HG02623 (cell line): ENCODE results near the gene PXMP4.

Experiments used
- ATAC-seq: cut with Tn5 transposase; IDR thresholded peaks from one replicate; pipeline ENCODE4 v1.9.1; 2021; ENCODE audit warnings: moderate library complexity; ENCODE audit not compliant: unreplicated experiment

Gene PXMP4

DNA sequence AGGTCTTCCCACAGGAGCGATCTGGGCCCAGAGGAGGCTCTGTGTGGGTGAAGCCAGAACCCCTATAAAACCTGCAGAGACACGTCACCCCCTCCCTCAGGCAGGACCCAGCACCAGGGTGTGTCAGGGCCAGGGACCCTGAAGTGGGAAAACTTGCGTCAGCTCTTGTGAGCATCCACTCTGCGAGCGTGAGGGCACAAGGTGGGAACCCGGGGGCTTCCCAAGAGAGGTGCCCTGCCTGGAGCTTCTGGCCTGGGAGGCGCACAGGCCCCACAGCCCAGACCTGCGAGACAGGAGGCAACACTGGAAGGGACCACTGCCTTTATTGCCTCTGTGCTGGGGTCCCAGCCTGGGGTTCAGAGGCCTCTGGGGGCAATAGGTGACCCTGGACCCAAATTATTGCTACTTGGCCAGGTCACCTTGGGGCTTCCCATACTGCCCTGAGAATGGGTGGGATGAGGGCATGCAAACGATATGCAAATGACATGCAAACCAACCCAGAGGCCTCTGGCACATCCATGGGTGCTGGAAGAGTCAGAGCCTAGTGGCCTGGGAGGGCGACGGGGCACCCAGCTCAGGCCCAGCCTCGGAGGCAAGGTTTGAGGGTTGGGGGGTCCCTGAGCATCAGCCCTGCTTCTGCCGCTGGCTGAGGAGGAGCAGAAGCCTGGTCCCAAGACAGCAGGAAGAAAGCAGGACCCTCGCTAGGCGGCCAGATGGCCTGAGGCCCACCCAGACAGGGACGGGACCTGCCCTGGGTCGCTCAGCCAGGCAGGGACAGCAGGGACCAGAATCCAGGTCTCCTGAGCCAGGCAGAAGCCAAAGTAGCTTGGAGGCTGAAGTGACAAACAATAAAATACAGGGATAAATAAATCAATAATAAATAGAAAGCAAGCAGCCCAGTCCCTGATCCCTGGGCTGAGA is 63.1 kb downstream of the PXMP4 start:
- no peak for ATAC-seq

DNA sequence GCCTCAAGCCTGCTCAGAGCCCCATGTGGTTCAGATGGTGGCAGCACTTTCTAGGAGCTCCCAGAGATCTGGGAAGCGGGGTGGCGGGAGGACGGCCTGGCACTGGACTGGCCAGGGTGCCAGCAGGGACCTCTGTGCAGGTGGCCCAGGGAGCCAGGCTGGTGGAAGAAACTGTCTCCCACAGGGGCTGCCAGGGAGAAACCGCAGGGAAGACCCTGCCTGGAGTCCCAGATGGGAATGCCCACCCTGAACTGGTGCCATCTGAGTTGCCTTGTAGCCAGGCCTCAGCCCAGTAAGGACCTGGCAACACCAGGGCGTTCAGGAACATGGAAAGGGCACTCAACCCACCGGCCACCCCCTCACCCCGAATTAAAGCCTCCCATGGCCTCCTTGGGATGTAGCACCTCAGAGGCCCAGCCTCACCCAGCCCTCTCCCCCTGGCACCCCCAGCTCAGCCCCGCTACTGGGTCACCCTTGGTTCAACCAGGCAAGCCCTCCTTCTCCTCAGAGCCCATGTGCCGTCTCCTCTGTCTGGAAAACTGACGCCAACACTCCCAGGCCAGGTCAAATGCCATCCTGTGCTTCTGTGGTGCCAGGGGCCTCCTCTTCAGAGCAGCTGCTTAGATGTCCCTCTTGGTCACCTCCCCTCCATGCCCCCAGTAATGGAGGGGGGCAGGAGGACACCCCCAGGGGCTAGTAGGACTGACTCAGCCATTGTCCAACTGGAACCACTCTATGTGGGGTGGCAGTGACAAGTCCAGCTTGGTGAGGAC is 63.9 kb downstream of the PXMP4 start:
- no peak for ATAC-seq

- ATAC-seq, result no peak
Measured at GRCh38 chr20:33655164-33655563, 64.9 kb downstream of the PXMP4 start.

DNA sequence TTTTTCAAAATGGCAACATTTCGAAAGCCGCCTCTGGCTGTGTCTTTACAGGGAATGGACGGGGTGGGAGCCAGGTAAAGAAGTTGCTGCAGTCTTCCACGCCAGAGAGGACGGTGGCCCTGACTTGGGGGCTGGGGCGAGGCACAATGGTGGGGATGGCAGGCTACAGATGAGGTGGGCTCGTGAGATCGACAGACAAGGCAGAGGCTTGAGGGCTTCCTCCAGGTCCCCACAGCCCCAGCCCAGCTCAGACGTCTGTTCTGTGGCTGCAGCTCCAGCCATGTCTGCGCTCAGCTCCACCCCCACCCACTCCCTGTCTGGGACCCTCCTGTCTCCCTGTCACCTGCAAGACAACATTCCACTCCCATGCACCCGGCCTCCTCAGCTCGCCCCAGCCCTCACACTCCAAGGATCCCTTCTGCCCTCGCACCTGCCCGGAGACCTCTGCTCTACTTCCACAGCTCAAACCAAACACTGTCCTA is 65.4 kb downstream of the PXMP4 start:
- no peak for ATAC-seq

DNA sequence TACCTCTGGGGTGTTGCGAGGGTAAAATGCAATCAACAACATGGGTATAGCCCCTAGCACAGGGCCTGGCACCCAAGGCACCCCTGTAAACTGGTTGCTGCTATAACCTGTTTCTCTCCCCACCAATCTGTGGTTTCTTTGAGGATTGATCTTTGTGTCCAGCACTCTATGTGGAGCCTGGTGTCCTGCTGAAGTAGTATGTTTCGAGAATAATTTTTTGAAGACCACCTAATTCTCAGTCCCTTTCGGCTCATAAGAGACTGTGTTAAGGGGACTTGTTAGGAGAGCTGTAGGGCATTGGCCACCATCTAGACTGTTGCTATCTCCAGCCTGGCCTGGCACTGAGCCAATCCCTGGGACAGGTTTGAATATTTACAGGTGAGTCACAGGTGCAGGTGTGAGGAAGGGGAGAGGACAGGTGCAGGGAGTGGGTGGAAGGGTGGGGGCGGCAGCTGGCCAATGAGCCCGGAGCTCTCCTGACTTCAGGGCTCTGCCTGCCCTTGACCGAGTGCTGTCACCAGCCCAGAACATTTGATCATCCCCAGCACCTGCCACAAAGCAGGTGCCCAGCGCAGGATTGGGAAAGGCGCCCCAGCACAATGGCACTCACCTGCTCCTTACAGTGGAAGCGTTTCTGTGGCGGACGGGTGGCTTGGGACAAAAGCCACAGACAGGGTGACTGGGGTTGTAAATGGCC is 66.1 kb downstream of the PXMP4 start:
- no peak for ATAC-seq

DNA sequence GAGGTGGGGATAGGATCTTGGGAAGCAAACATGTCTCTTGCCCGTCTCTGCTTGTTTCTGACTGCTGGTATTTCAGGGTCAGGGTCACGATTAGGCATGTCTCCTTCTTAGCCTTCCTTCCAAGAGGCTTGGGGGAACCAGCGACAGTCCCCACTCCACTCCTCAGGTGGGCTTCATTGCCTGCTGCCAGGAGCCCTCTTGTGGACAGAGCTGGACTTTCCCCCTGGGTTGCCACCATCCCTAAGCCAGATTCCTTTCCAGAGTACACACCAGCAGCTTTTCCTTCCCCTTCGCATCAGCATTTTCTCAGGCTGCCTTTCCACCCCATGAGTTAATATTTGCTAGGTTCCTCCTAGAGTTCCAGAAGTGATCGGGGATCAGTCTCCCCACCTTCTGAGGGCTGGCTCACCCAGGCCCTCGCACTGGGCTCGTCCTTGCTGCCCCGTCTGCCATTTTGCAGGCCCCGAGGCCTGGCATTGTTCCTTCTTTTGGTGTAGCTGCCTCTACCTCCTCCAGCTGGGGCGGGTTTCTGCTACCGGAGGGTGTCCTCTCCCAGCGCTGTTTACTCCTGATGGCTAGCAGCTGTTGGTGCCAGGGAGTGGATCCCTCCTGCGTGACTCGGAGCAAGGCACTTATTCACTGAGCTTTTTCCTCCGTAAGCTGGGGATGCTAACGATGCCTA is 66.8 kb downstream of the PXMP4 start:
- no peak for ATAC-seq
